ENCODE results near the gene ST6GALNAC3.

DNA sequence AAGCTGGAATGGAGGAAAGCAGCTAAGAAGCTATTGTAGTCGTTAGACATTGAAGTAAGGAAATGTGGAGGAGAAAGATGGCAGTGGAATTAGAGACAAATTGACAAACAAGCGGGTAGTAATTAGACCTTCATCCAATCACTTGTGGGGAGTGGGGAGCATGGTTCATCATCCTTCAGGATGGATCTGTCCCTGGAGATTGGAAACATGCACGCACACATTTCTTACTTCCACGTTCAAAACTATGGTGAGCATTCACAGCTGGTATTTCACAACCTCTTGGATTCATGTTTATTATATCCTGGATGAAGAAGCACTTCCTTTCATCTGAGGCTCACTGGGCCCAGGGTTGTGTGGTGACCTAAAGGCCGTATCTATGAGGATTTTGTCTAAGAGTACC is 188.1 kb downstream of the ST6GALNAC3 start:
- TF ChIP-seq GATA2 (IDR thresholded peaks at IDR 0.05; ENCODE audit: low read depth, low read length) (no peak), GATA3 (IDR thresholded peaks at IDR 0.05; ENCODE audit: low read depth, low read length) (no peak)
